ENCODE data around the gene EPB41L4B. TPM values are rescaled to one million over a fixed set of nuclear protein-coding genes. Genes with fewer than 3 reads are reported as not detected.

EPB41L4B gene
- total and polyA plus RNA-seq, 5 donors = 11.2 to 39.2 (median 23.3) TPM

GRCh38 chr9:109321727-109322126 lies 868 bp upstream of the EPB41L4B start:
- Histone ChIP-seq H3K9me3 (ENCODE audit: control insufficient read depth, low read length) (no peaks in the 10 kb centered on the region), H3K27ac (ENCODE audit: low read length) (no peak overlapping the region), H3K4me3 (ENCODE audit: low read length) (no peak overlapping the region), H3K4me1 (ENCODE audit: control insufficient read depth, insufficient read depth, low read length) (peaks cover 2% of the 10 kb centered on the region), H3K27me3 (ENCODE audit: control insufficient read depth, insufficient read depth) (no peaks in the 10 kb centered on the region)
- DNase-seq (no peak), ATAC-seq (no peak)
- intact Hi-C loops (cut with DNase I) = loop anchor here in 3 of 4 donors (2.0 to 10.0 kb wide), 5 partner anchors 77 to 427 kb away; no protein-coding TSS in a partner anchor
- 62% methylated on average over 5 of the region's 5 CpGs for WGBS

- H3K27me3 ChIP-seq (ENCODE audit: control insufficient read depth, insufficient read depth) = no peaks in the 10 kb centered on the region
- intact Hi-C loops (cut with DNase I) = loop anchor here in 3 of 4 donors (2.0 to 10.0 kb wide), 5 partner anchors 76 to 426 kb away; no protein-coding TSS in a partner anchor
- no peak overlapping the region for H3K27ac ChIP-seq (ENCODE audit: low read length)
- peaks cover 2% of the 10 kb centered on the region for H3K4me1 ChIP-seq (ENCODE audit: control insufficient read depth, insufficient read depth, low read length)
- ATAC-seq = peak in 1 of 2 donors; percentile 2
- no peaks in the 10 kb centered on the region for H3K9me3 ChIP-seq (ENCODE audit: control insufficient read depth, low read length)
- DNase-seq = peak in 1 of 3 donors; percentile 66
- under 1% methylated on average over 64 of the region's 77 CpGs for WGBS
- peak overlapping the region; percentile 90 for H3K4me3 ChIP-seq (ENCODE audit: low read length)
Measured at GRCh38 chr9:109320331-109320741, 523 bp downstream of the EPB41L4B start.

- peak in 2 of 3 donors; percentile 66 to 68 for DNase-seq
- peaks cover 4% of the 10 kb centered on the region for H3K4me1 ChIP-seq (ENCODE audit: control insufficient read depth, insufficient read depth, low read length)
- H3K27me3 ChIP-seq (ENCODE audit: control insufficient read depth, insufficient read depth) = no peaks in the 10 kb centered on the region
- WGBS = 4% methylated on average over 42 of the region's 42 CpGs
- no peaks in the 10 kb centered on the region for H3K9me3 ChIP-seq (ENCODE audit: control insufficient read depth, low read length)
- H3K27ac ChIP-seq (ENCODE audit: low read length) = peak overlapping the region; percentile 9
- ATAC-seq = peak; percentile 4 to 29
- peak overlapping the region; percentile 90 for H3K4me3 ChIP-seq (ENCODE audit: low read length)
- intact Hi-C loops (cut with DNase I) = loop anchor here (2.0 to 10.0 kb wide), 8 partner anchors 75 to 435 kb away; no protein-coding TSS in a partner anchor
Measured at GRCh38 chr9:109319626-109320241, 1.1 kb downstream of the EPB41L4B start.

- 14% methylated on average over 41 of the region's 41 CpGs for WGBS
- intact Hi-C loops (cut with DNase I) = loop anchor here in 3 of 4 donors (2.0 to 10.0 kb wide), 4 partner anchors 74 to 434 kb away; no protein-coding TSS in a partner anchor
- ATAC-seq (peak; percentile 41 to 50), DNase-seq (peak in 1 of 3 donors; percentile 64)
- Histone ChIP-seq H3K27ac (ENCODE audit: low read length) (no peak overlapping the region), H3K27me3 (ENCODE audit: control insufficient read depth, insufficient read depth) (no peaks in the 10 kb centered on the region), H3K4me1 (ENCODE audit: control insufficient read depth, insufficient read depth, low read length) (peaks cover 4% of the 10 kb centered on the region), H3K9me3 (ENCODE audit: control insufficient read depth, low read length) (no peaks in the 10 kb centered on the region), H3K4me3 (ENCODE audit: low read length) (peak overlapping the region; percentile 90)
Measured at GRCh38 chr9:109319017-109319625, 1.7 kb downstream of the EPB41L4B start.

- ATAC-seq = no peak
- Histone ChIP-seq H3K27ac (ENCODE audit: low read length) (no peak overlapping the region), H3K9me3 (ENCODE audit: control insufficient read depth, low read length) (no peaks in the 10 kb centered on the region), H3K27me3 (ENCODE audit: control insufficient read depth, insufficient read depth) (no peaks in the 10 kb centered on the region), H3K4me1 (ENCODE audit: control insufficient read depth, insufficient read depth, low read length) (peaks cover 4% of the 10 kb centered on the region), H3K4me3 (ENCODE audit: low read length) (peak overlapping the region; percentile 90)
- intact Hi-C loops (cut with DNase I) = loop anchor here in 3 of 4 donors (2.0 to 10.0 kb wide), 4 partner anchors 73 to 433 kb away; no protein-coding TSS in a partner anchor
- 49% methylated on average over 13 of the region's 13 CpGs for WGBS
- DNase-seq = no peak
Measured at GRCh38 chr9:109317979-109318741, 2.7 kb downstream of the EPB41L4B start.

- intact Hi-C loops (cut with DNase I) = loop anchor here in 2 of 4 donors (5.0 to 10.0 kb wide), 3 partner anchors 75 to 433 kb away; no protein-coding TSS in a partner anchor
- ATAC-seq (no peak), DNase-seq (no peak)
- Histone ChIP-seq H3K27me3 (ENCODE audit: control insufficient read depth, insufficient read depth) (no peaks in the 10 kb centered on the region), H3K9me3 (ENCODE audit: control insufficient read depth, low read length) (no peaks in the 10 kb centered on the region), H3K27ac (ENCODE audit: low read length) (no peak overlapping the region), H3K4me1 (ENCODE audit: control insufficient read depth, insufficient read depth, low read length) (peaks cover 4% of the 10 kb centered on the region), H3K4me3 (ENCODE audit: low read length) (no peak overlapping the region)
- 85% methylated on average over 13 of the region's 13 CpGs for WGBS
Measured at GRCh38 chr9:109317311-109317978, 3.4 kb downstream of the EPB41L4B start.

GRCh38 chr9:109316207-109316640 lies 4.6 kb downstream of the EPB41L4B start:
- Histone ChIP-seq H3K27ac (ENCODE audit: low read length) (peak overlapping the region; percentile 1), H3K9me3 (ENCODE audit: control insufficient read depth, low read length) (no peaks in the 10 kb centered on the region), H3K4me1 (ENCODE audit: control insufficient read depth, insufficient read depth, low read length) (peaks cover 10% of the 10 kb centered on the region), H3K4me3 (ENCODE audit: low read length) (no peak overlapping the region), H3K27me3 (ENCODE audit: control insufficient read depth, insufficient read depth) (no peaks in the 10 kb centered on the region)
- intact Hi-C loops (cut with DNase I) = loop anchor here in 2 of 4 donors (5.0 to 10.0 kb wide), 3 partner anchors 74 to 431 kb away; no protein-coding TSS in a partner anchor
- 60% methylated on average over 12 of the region's 12 CpGs for WGBS
- ATAC-seq (peak; percentile 60 to 61), DNase-seq (peak; percentile 79 to 88 (median 80))

GRCh38 chr9:109315480-109316206 lies 5.2 kb downstream of the EPB41L4B start:
- H3K27me3 ChIP-seq (ENCODE audit: control insufficient read depth, insufficient read depth) = no peaks in the 10 kb centered on the region
- 51% methylated on average over 7 of the region's 7 CpGs for WGBS
- intact Hi-C loops (cut with DNase I) = loop anchor here in 2 of 4 donors (5.0 to 10.0 kb wide), 3 partner anchors 73 to 431 kb away; no protein-coding TSS in a partner anchor
- no peak overlapping the region for H3K27ac ChIP-seq (ENCODE audit: low read length)
- peaks cover 11% of the 10 kb centered on the region for H3K4me1 ChIP-seq (ENCODE audit: control insufficient read depth, insufficient read depth, low read length)
- ATAC-seq (no peak), DNase-seq (no peak)
- no peaks in the 10 kb centered on the region for H3K9me3 ChIP-seq (ENCODE audit: control insufficient read depth, low read length)
- H3K4me3 ChIP-seq (ENCODE audit: low read length) = no peak overlapping the region

GRCh38 chr9:109314011-109314531 lies 6.8 kb downstream of the EPB41L4B start:
- no peak overlapping the region for H3K27ac ChIP-seq (ENCODE audit: low read length)
- intact Hi-C loops (cut with DNase I) = loop anchor here in 2 of 4 donors (10.0 kb wide), 2 partner anchors 209 to 429 kb away; no protein-coding TSS in a partner anchor
- 59% methylated on average over 13 of the region's 13 CpGs for WGBS

More at GRCh38 chr9:109314011-109314531, 6.8 kb downstream of the EPB41L4B start:
- Histone ChIP-seq H3K4me3 (ENCODE audit: low read length) (no peak overlapping the region), H3K9me3 (ENCODE audit: control insufficient read depth, low read length) (no peaks in the 10 kb centered on the region), H3K27me3 (ENCODE audit: control insufficient read depth, insufficient read depth) (no peaks in the 10 kb centered on the region), H3K4me1 (ENCODE audit: control insufficient read depth, insufficient read depth, low read length) (peaks cover 11% of the 10 kb centered on the region)
- DNase-seq = no peak
- peak in 1 of 2 donors; percentile 38 for ATAC-seq

All from right cardiac atrium (tissue), 5 donors.